GM10248 (cell line): Measurements from ENCODE around the gene ASMTL.
"Not testable (repeated sequence)": the region's sequence is repeated elsewhere in the genome, so short reads cannot be mapped to it uniquely, and the experiment has no call there.

ENCODE experiments used
- CTCF ChIA-PET: fragments of 300-600 bp; sonication (Branson Sonifier 250); formaldehyde crosslinking; extraction: SDS; loops from one replicate; lab custom pipeline; 2021; ENCODE audit warnings: antibody characterized with exemption; lab: Yijun Ruan, JAX
- POLR2A ChIA-PET: fragments of 350-650 bp; sonication (Branson Sonifier 250); formaldehyde crosslinking; extraction: SDS; loops from one replicate; lab custom pipeline; 2020; ENCODE audit warnings: antibody characterized with exemption; lab: Yijun Ruan, JAX
- DNase-seq: peaks from one replicate; pipeline ENCODE4 v3.0.0; 2012; ENCODE audit errors: extremely low spot score
- CTCF ChIP-seq: IDR thresholded peaks from 2 replicates; pipeline ENCODE4 v1.5.1; 2012; ENCODE audit warnings: mild to moderate bottlenecking, low read depth; ENCODE audit errors: extremely low read depth, missing control alignments, control extremely low read depth

The ASMTL gene

DNA sequence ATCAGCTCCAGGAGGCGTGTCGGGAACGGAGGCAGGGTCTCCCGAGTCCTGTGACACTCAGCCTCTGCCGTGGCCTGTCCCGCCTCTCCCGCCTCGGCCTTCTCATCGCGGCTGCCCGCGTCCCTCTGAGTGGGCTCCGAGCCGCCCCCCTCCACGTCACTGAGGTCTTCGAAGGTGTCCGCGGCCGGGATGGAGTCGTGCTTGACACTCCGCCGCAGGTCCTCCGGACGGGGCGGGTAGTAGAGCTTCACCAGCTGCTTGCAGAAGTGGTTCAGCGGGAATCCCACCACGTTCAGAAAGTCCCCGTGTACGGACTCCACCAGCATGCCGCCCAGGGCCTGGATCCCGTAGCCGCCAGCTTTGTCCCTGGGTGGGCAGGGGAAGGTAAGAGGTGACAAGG lies 25.0 kb downstream of the ASMTL start:
- CTCF ChIA-PET, result no interaction called here
- no peak for TF ChIP-seq CTCF
- POLR2A ChIA-PET, result no interaction called here
- no peak for DNase-seq

GRCh38 chrX:1426321-1426720 lies 26.4 kb downstream of the ASMTL start:
- CTCF ChIA-PET, DNase-seq, POLR2A ChIA-PET: not testable (repeated sequence)

DNA sequence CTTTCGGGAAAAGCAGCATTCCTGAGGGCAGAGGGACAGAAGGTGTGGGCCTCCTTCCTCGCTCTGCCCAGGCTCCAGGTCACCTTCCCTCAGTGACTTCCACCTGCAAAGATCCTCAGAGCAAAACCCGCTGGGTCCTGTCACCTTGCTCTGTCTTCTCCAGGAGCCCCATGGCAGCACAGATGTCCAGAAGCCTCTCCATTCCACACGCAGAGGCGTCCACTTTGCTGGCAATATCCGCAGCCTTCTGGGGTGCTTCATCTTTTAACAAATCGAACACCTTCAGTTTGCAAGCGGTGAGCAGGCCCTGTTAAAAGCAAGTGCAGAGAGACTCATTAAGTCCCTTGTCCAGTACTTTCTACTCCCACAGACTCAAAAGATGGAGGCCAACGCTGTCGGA lies 27.3 kb downstream of the ASMTL start:
- ChIA-PET CTCF (no interaction called here), POLR2A (no interaction called here)
- no peak for TF ChIP-seq CTCF
- no peak for DNase-seq

GRCh38 chrX:1424147-1424851 lies 28.4 kb downstream of the ASMTL start:
- CTCF ChIA-PET, result no interaction called here
- POLR2A ChIA-PET, result no interaction called here

DNA sequence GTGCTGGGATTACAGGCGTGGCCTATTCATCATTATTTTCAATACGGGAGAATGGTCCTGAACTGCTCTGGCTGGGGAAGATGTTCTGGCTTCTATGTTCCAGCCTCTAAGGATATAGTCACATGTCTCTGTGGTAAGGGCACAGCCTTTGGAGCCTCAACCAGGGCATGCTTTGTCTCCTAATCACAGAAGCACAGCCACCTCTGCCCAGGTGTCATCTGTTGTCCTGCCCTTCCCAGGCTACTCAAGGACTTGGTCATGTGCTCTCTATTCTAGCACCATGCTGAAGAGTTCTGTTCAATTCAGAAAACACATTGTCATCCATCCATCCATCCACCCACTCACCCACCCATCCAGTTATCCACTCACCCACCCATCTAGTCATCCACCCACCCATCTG lies 29.5 kb downstream of the ASMTL start:
- ChIA-PET CTCF (no interaction called here), POLR2A (no interaction called here)
- no peak for TF ChIP-seq CTCF
- no peak for DNase-seq

More at GRCh38 chrX:1424147-1424851, 28.4 kb downstream of the ASMTL start:
- TF ChIP-seq CTCF, result no peak
- no peak for DNase-seq

DNA sequence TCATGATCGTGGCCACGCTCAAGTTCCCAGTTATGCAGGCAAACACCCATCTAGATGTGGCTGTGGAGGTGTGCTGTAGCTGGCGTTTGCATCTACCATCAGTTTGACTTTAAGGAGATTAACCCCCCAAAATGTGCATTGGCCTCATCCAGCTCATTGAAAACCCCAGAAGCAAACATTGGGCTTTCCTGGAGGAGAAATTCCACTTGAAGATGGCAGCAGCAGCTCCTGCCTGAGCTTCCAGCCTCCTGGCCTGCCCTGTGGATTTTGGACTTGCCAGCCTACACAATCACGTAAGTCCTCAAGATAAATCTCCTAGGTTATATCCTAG lies 30.6 kb downstream of the ASMTL start:
- POLR2A ChIA-PET, result no interaction called here
- TF ChIP-seq CTCF, result no peak
- CTCF ChIA-PET, result no interaction called here
- no peak for DNase-seq

GRCh38 chrX:1421433-1422134 lies 31.1 kb downstream of the ASMTL start:
- CTCF ChIA-PET, result no interaction called here
- POLR2A ChIA-PET, result no interaction called here
- DNase-seq, result no peak
- no peak for TF ChIP-seq CTCF
